Mucosa of gallbladder (tissue), 1 donor: Measurements from ENCODE around the gene GRIP2. TPM values are rescaled to one million over a fixed set of nuclear protein-coding genes. Genes with fewer than 3 reads are reported as not detected.

ENCODE experiments used
- DNase-seq: peaks from one replicate; pipeline ENCODE4 v3.0.0-alpha.2; 2020; ENCODE audit warnings: low spot score
- total RNA-seq: library from RNA; stranded (reverse); gene quantifications from one replicate; pipeline ENCODE4 v1.2.1, GENCODE V29; 2021
- donor health status: DM: no; HTN: no; CAD: no.

GRIP2 gene
- total RNA-seq, 1 donor from 2014 or later: 2.1 TPM

- DNase-seq: no peak
These were observed 54.2 kb downstream of the GRIP2 start for GRCh38 chr3:14485981-14486380.

GRCh38 chr3:14484741-14485140, 55.4 kb downstream of the GRIP2 start:
- no peak for DNase-seq

- DNase-seq: no peak
These were observed 56.9 kb downstream of the GRIP2 start for GRCh38 chr3:14483286-14483685.

GRCh38 chr3:14482271-14482721, 57.8 kb downstream of the GRIP2 start:
- no peak for DNase-seq

GRCh38 chr3:14481646-14482036, 58.5 kb downstream of the GRIP2 start:
- DNase-seq: no peak

GRCh38 chr3:14481018-14481645, 59.0 kb downstream of the GRIP2 start:
- DNase-seq: no peak

- DNase-seq: peak; percentile 32
These were observed 59.7 kb downstream of the GRIP2 start for GRCh38 chr3:14480207-14481017.

- no peak for DNase-seq
These were observed 60.6 kb downstream of the GRIP2 start for GRCh38 chr3:14479591-14479990.

GRCh38 chr3:14478956-14479550, 61.1 kb downstream of the GRIP2 start:
- no peak for DNase-seq

- DNase-seq: no peak
These were observed 62.7 kb downstream of the GRIP2 start for GRCh38 chr3:14477311-14477935.

GRCh38 chr3:14476583-14477265, 63.4 kb downstream of the GRIP2 start:
- no peak for DNase-seq

GRCh38 chr3:14475621-14476020, 64.5 kb downstream of the GRIP2 start:
- no peak for DNase-seq

GRCh38 chr3:14474363-14475081, 65.6 kb downstream of the GRIP2 start:
- DNase-seq: no peak

GRCh38 chr3:14473411-14473891, 66.7 kb downstream of the GRIP2 start:
- DNase-seq: no peak

GRCh38 chr3:14472471-14473351, 67.4 kb downstream of the GRIP2 start:
- DNase-seq: peak; percentile 37

GRCh38 chr3:14471690-14472089, 68.5 kb downstream of the GRIP2 start:
- no peak for DNase-seq

- DNase-seq: no peak
These were observed 69.1 kb downstream of the GRIP2 start for GRCh38 chr3:14471016-14471415.

GRCh38 chr3:14470461-14470860, 69.7 kb downstream of the GRIP2 start:
- no peak for DNase-seq

- no peak for DNase-seq
These were observed 71.5 kb downstream of the GRIP2 start for GRCh38 chr3:14468621-14468981.
